Measurements from ENCODE around the gene TPSD1.

GRCh38 chr16:1281517-1281916 is 25.6 kb downstream of the TPSD1 start:
- TF ChIP-seq CTCF (IDR thresholded peaks at IDR 0.05; ENCODE audit: extremely low read depth in 1 of 2, insufficient read depth in 1 of 2, low read depth in 1 of 2, low read length in 2 of 2) (no peak), EZH2 (IDR thresholded peaks at IDR 0.05; ENCODE audit: borderline replicate concordance, low read depth, low read length, severe bottlenecking) (no peak), MYC (IDR thresholded peaks at IDR 0.05; ENCODE audit: low read depth, low read length) (no peak), POLR2A (IDR thresholded peaks at IDR 0.05; ENCODE audit: low read depth, low read length) (no peak), JUN (IDR thresholded peaks at IDR 0.05; ENCODE audit: borderline replicate concordance, insufficient read depth, insufficient read length, low read depth) (no peak), POLR2AphosphoS5 (IDR thresholded peaks at IDR 0.05; ENCODE audit: insufficient read depth, low read depth, low read length) (no peak), MAX (IDR thresholded peaks at IDR 0.05; ENCODE audit: insufficient read depth, insufficient read length) (no peak)

All from endothelial cell of umbilical vein (primary cell).